ENCODE results near the gene KIAA0408.

Gene KIAA0408

GRCh38 chr6:127458222-127458621 lies 967 bp downstream of the KIAA0408 start:
- no peaks in the 10 kb centered on the region for H3K27me3 ChIP-seq
- H3K4me3 ChIP-seq (ENCODE audit: low read depth in 1 of 2, low read length in 1 of 2) = no peak overlapping the region

GRCh38 chr6:127457456-127458064 lies 1.6 kb downstream of the KIAA0408 start:
- Histone ChIP-seq H3K27me3 (no peaks in the 10 kb centered on the region), H3K27ac (peak overlapping the region; percentile 62), H3K9me3 (no peaks in the 10 kb centered on the region), H3K36me3 (no peaks in the 10 kb centered on the region), H3K4me1 (ENCODE audit: control insufficient read depth in 1 of 2, insufficient read depth in 1 of 2, low read depth in 1 of 2, low read length in 1 of 2) (peaks cover 8 to 10% of the 10 kb centered on the region in 2 experiments), H3K4me3 (ENCODE audit: low read depth in 1 of 2, low read length in 1 of 2) (no peak overlapping the region)
- TF ChIP-seq, protein P1, sequence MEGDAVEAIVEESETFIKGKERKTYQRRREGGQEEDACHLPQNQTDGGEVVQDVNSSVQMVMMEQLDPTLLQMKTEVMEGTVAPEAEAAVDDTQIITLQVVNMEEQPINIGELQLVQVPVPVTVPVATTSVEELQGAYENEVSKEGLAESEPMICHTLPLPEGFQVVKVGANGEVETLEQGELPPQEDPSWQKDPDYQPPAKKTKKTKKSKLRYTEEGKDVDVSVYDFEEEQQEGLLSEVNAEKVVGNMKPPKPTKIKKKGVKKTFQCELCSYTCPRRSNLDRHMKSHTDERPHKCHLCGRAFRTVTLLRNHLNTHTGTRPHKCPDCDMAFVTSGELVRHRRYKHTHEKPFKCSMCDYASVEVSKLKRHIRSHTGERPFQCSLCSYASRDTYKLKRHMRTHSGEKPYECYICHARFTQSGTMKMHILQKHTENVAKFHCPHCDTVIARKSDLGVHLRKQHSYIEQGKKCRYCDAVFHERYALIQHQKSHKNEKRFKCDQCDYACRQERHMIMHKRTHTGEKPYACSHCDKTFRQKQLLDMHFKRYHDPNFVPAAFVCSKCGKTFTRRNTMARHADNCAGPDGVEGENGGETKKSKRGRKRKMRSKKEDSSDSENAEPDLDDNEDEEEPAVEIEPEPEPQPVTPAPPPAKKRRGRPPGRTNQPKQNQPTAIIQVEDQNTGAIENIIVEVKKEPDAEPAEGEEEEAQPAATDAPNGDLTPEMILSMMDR (IDR thresholded peaks at IDR 0.05) = no peak

More at GRCh38 chr6:127458222-127458621, 967 bp downstream of the KIAA0408 start:
- Histone ChIP-seq H3K4me1 (ENCODE audit: control insufficient read depth in 1 of 2, insufficient read depth in 1 of 2, low read depth in 1 of 2, low read length in 1 of 2) (peaks cover 8 to 10% of the 10 kb centered on the region in 2 experiments), H3K36me3 (no peaks in the 10 kb centered on the region), H3K27ac (no peak overlapping the region), H3K9me3 (no peaks in the 10 kb centered on the region)
- TF ChIP-seq, protein P1 (IDR thresholded peaks at IDR 0.05) = no peak

- Histone ChIP-seq H3K27ac (no peak overlapping the region), H3K4me3 (ENCODE audit: low read depth in 1 of 2, low read length in 1 of 2) (no peak overlapping the region), H3K4me1 (ENCODE audit: control insufficient read depth in 1 of 2, insufficient read depth in 1 of 2, low read depth in 1 of 2, low read length in 1 of 2) (peaks cover 8 to 10% of the 10 kb centered on the region in 2 experiments), H3K27me3 (no peaks in the 10 kb centered on the region), H3K36me3 (no peaks in the 10 kb centered on the region), H3K9me3 (no peaks in the 10 kb centered on the region)
- TF ChIP-seq, protein P1 (IDR thresholded peaks at IDR 0.05) = no peak
These were observed 2.7 kb downstream of the KIAA0408 start for GRCh38 chr6:127456465-127456864.

DNA sequence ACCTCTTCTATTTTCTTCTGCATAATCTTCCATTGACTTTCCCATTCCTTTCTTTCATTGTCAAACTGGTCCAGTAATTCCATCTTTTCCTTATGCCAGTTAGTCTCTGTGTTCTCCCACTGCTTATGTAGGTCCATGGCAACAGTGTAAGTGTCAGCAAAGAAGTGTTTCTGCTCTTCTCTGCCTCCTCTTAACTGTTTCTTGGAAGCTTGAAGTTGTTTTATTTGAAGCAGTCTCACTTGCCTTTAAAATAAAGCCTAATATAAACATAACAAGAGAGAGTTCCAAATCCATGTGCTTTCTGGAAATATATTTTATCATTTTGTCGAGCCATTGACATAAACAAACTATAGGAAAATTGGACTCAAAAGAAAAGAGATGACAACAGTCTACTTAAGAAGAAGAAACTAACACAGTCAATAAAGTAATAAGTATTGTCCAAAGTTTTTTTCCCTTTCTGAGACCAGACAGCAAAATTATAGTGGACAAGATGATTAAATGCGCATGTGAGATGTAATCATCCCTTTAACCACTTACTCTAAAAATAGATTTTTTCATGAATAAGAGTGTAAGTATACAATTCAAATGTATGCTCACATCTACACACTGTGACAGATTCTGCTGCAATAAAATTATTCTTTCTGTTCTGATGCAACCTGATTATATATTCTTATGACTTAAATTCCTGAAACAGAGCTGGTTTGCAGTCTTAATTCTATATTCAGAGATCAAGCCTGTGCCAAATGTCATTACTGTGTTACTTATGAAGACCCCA lies 5.2 kb downstream of the KIAA0408 start:
- H3K27me3 ChIP-seq = no peaks in the 10 kb centered on the region
- TF ChIP-seq, protein P1 (IDR thresholded peaks at IDR 0.05) = no peak
- no peaks in the 10 kb centered on the region for H3K9me3 ChIP-seq
- H3K27ac ChIP-seq = no peak overlapping the region
- peaks cover 8 to 10% of the 10 kb centered on the region in 2 experiments for H3K4me1 ChIP-seq (ENCODE audit: control insufficient read depth in 1 of 2, insufficient read depth in 1 of 2, low read depth in 1 of 2, low read length in 1 of 2)
- H3K36me3 ChIP-seq = no peaks in the 10 kb centered on the region
- no peak overlapping the region for H3K4me3 ChIP-seq (ENCODE audit: low read depth in 1 of 2, low read length in 1 of 2)

DNA sequence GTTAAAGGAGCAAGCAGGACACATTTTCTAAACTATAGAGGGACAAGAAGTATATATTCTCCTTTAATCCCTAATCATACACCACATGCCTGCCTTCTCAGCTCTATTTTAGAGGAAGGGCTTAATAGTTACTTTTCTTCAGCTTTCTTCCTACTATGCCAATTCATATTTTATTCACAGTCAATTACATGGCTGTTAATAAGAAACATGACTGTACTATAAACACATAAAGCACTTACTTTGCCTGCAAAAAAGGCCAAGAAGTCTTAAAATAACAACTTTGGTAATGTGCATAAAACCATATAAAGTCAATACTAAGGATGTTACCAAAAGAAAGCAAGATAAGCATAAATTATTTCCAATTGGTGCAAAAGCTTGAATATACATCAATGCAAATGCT lies 6.4 kb downstream of the KIAA0408 start:
- TF ChIP-seq, protein P1 (IDR thresholded peaks at IDR 0.05) = no peak
- Histone ChIP-seq H3K9me3 (no peaks in the 10 kb centered on the region), H3K27ac (no peak overlapping the region), H3K4me3 (ENCODE audit: low read depth in 1 of 2, low read length in 1 of 2) (no peak overlapping the region), H3K4me1 (ENCODE audit: control insufficient read depth in 1 of 2, insufficient read depth in 1 of 2, low read depth in 1 of 2, low read length in 1 of 2) (peaks cover 8 to 10% of the 10 kb centered on the region in 2 experiments), H3K27me3 (no peaks in the 10 kb centered on the region), H3K36me3 (no peaks in the 10 kb centered on the region)
